ENCODE measurements around the gene BATF.

- TF ChIP-seq CTCF (IDR thresholded peaks at IDR 0.05; ENCODE audit: poor library complexity) (peak; percentile 85), EZH2 (IDR thresholded peaks at IDR 0.05; ENCODE audit: borderline replicate concordance) (no peak)
Measured at GRCh38 chr14:75561013-75561432, 38.8 kb downstream of the BATF start.
